ENCODE measurements around the gene EP400.
A peak's percentile ranks its signal among the peaks of the same experiment; 100 is the strongest.
"Not testable (repeated sequence)": the region's sequence is repeated elsewhere in the genome, so short reads cannot be mapped to it uniquely, and the experiment has no call there.

Gene EP400

DNA sequence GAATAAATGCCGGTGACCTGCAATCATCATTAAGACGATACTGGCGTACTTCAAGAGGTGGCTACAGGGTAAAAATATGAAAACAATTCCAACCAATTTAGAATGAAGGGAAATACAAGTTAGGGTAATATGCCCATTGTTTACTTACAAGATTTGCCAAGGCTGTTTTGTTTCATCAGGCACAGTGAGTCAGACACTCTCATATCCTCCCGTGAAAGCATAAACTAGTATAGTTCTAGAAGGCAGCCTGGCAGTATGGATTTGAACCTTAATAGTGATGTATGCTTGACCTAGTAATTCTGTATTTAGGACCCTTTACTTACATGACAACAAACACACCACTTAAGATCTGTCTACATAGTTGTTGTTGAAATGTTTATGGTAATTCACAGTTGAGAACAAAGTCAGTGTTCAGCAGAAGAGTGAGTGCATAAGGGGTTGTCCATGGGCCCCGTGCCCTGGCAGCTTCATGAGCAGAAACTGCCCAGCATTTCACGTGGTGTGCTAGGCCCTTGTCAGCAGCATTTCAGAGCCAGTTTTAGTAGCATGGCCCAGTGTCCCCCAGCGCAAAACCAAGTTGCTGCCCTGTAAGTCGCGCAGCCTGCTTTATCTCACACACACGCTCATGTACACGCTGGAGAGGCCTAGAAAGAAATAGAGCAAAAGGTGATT, 80.8 kb downstream of the EP400 start:
- peak; percentile 8 for DNase-seq (ENCODE audit: low read depth, low spot score)

DNA sequence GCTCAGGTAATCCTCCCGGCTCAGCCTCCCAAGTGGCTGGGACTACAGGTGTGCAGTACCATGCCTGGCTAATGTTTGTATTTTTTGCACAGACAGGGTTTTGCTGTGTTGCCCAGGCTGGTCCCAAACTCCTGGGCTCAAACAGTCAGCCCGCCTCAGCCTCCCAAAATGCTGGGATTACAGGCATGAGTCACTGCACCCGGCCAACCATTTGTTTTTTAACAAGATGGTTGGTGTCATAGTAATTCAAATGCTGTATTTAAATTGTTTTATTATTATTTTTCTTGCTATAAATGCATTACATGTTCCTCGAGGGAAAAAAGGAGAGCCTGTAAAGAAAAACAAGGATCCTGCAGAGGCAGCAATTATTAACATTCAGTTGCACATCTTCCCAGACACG, 83.9 kb downstream of the EP400 start:
- H3K27ac ChIP-seq: no peak overlapping the region

More for the DNA sequence above, 80.8 kb downstream of the EP400 start:
- peak overlapping the region; percentile 74 for H3K27ac ChIP-seq

DNA sequence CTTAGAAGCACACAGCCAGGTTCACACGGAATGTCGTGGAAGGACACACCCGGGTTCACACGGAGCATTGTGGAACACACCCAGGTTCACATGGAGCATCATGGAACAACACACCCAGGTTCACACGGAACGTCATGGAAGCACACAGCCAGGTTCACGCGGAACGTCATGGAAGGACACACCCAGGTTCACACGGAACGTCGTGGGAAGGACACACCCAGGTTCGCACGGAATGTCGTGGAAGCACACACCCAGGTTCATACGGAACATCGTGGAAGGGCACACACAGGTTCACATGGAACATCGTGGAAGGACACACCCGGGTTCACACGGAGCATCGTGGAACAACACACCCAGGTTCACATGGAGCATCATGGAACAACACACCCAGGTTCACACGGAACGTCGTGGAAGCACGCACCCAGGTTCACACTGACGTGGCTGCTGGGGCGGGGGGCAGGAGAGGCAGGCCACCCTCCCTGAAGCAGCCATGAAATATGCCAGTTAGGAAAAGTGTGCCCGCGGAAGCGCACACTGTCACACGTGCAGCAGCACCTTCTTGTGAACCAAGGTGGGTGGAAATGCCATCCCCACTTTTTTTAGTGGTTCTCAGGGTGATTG, 86.4 kb downstream of the EP400 start:
- no peak for DNase-seq (ENCODE audit: low read depth, low spot score)
- no peak overlapping the region for H3K27ac ChIP-seq

More for the DNA sequence above, 83.9 kb downstream of the EP400 start:
- DNase-seq (ENCODE audit: low read depth, low spot score): no peak

DNA sequence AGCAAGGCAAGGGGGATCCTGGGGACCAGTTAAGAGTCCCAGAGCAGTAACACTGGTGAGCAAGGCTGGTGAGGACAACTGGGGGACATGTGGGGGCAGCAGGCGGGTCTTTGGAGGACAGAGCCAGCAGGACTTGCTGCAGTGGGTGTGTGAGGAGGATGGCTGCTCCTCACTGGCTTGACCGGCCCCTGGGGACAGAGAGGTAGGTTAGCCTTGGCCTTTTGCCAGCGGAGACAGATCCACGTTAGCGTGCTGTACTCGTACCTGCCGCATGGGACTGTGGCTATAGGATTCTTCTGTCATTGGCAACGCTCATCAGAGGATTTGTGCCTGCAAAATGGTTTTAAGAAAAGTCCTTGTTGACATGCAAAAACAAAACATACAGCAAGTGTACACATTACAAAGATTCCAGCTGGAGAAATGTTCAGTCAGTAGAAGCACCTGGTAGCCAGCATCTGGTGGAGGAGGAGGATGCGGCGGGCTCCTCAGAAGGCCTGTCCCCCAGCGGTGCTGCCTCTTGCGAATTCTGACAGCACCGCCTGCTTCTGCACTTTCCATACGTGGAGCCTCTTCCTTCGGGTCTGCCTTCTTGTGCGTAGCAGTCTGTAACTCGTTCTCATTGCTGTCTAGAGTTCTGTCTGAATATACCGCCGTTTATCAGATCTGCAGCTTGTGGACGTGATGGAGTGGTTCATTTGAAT, 91.3 kb downstream of the EP400 start:
- DNase-seq (ENCODE audit: low read depth, low spot score): no peak
- no peak overlapping the region for H3K27ac ChIP-seq

DNA sequence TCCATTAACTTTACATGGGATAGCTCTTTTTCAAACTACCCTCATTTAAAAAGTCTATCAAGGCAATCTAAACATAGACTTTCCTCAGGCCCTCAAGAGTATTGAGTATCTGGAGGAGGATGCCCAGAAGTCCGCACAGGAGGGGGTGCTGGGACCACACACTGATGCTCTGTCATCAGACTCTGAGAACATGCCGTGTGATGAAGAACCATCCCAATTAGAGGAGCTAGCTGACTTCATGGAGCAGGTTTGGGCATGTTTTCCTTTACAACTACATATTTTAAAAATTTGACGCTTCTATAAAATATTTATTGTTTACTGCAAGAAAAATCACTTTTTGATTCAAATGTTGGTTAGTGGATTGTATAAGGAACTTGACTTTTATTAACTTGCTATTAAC, 93.5 kb downstream of the EP400 start:
- DNase-seq (ENCODE audit: low read depth, low spot score): peak; percentile 8
- no peak overlapping the region for H3K27ac ChIP-seq

DNA sequence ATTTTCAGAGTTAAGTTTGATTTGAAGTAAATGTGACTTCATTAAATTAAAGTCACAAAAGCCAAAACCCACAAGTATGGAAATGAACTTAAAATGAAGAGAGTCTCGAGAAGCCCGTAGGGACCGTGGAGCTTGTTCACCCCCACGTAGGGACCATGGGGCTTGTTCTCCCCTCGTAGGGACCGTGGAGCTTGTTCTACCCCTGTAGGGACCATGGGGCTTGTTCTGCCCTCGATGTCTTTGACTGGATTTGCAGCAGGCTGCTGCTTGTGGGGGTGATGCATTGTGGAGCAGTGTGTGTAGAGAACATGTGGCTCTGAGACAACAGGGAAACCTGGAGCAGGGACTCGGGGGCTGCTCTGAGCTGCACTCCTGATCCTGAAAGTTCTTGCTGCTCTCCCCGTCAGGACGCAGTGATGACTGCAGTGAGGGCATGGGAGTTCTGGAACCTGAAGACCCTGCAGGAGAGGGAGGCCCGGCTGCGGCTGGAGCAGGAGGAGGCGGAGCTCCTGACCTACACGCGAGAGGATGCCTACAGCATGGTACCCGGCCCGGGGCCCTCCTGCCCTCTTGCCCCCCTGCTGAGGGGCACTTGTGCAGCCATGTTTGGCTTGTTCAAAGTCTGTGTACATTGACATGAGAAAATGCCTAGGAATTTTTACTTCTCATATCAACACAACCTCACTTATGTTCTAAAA, 94.2 kb downstream of the EP400 start:
- no peak for DNase-seq (ENCODE audit: low read depth, low spot score)
- no peak overlapping the region for H3K27ac ChIP-seq

DNA sequence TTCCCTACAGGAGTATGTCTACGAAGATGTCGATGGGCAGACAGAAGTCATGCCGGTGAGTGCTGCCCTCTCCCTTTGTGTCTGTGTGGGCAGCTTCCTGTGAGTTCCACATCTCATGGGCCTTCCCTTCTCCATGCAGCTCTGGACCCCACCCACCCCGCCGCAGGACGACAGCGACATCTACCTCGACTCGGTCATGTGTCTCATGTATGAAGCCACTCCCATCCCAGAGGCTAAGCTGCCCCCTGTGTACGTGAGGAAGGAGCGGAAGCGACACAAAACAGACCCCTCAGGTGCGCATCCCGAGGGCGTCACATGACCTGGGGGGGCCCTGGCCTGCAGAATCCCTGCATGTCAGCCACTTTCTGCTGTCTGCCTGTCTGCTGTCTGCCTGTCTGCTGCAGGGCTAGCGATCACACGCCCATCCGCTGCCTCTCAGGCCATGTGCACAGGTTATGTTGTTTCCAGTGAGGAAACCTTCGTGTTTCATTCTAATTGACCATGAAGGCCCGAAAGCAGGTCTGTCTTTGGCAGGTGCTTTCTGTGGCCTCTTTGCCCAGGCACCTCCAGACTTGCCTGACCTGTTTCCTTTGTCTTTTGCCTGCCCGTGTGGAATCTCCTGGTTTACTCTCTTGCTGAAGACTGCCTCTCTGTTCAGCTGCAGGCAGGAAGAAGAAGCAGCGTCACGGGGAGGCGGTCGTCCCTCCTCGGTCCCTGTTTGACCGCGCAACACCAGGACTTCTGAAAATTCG, 95.1 kb downstream of the EP400 start:
- H3K27ac ChIP-seq: no peak overlapping the region
- no peak for DNase-seq (ENCODE audit: low read depth, low spot score)

DNA sequence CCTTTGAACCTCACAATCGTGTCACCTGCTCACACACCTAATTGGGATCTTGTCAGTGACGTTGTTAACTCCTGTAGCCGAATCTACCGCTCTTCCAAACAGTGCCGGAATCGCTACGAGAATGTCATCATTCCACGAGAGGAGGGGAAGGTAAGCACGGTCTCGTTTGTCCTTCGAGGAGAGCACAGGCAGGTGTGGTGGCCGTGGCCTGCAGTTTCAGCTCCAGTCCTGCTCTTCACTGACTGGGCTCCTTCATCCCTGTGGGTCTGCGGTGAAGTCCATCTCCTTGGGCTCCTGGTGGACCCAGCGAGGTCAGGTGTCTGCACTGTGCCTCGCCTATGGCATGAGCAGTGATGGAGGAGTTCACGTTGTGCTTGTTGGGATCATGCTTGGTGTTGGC, 96.0 kb downstream of the EP400 start:
- no peak overlapping the region for H3K27ac ChIP-seq
- no peak for DNase-seq (ENCODE audit: low read depth, low spot score)

DNA sequence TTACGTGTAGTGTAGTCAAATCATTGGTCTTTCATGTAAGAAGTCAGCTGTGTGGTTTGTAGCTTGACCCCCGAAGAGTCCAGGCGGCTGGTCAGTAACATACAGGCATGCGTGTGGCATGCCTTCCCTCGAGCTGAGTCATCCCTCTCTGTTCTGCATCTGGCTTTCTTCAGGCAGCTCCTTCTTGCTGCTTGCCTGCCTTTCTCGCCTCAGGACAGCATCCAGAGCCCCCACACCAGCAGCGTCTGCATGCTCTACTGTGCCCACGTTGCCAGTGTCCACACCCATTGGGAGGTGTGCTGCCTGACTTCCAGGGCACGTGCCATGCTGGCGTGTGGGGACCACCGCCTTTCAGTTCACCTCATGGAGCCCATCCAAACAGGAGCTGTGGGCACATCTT, 96.8 kb downstream of the EP400 start:
- H3K27ac ChIP-seq: no peak overlapping the region
- DNase-seq (ENCODE audit: low read depth, low spot score): no peak

DNA sequence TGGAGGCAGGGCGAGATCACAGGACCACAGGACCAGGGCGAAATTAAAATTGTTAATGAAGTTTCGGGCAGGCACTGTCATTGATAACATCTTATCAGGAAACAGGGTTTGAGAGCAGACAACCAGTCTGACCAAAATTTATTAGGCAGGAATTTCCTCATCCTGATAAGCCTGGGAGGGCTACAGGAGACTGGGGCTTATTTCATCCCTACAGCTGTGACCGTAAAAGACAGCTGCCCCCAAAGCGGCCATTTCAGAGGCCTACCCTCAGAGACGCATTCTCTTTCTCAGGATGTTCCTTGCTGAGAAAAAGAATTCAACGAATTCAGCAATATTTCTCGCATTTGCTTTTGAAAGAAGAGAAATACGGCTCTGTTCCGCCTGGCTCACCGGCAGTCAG, 97.9 kb downstream of the EP400 start:
- DNase-seq (ENCODE audit: low read depth, low spot score): not testable (repeated sequence)

DNA sequence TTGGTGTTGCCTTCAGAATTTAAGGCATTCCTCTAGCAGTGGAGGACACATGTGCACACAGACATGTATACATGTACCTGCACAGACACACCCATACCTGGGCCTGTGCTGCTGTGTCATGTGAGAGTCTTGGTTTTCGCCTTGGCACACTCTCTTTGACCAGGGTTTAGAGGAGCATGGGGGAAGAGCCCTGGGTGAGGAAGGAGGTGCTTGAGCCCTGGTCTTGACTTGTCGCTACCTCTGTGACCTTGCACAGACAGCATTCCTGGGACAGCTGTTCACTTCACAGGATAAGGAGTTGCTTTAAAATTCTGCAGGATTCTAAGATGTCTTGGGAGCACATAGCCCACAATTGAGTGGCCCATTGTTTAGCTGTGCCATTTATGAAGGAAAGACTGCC, 99.7 kb downstream of the EP400 start:
- H3K27ac ChIP-seq: no peak overlapping the region
- no peak for DNase-seq (ENCODE audit: low read depth, low spot score)

More for the DNA sequence above, 97.9 kb downstream of the EP400 start:
- not testable (repeated sequence) for H3K27ac ChIP-seq

DNA sequence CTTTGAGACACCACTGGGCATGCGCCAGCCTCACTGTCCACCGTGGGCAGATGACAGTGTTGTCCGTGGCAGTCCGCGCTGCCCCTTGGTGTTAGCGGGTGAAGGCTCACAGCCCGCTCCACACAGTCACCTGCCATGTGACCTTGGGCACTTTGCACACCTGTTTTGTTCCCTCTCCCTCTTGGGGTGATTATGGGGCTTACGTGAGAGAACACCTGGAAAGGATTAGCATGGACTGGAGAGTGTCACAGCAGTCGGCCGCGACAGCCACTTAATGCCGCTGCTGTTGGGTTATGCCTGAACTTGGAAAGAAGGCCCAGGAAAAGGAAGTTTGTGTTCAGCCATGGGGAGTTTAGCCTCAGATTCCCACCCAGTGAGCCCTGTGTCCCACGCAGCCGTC, 100.1 kb downstream of the EP400 start:
- DNase-seq (ENCODE audit: low read depth, low spot score): no peak
- H3K27ac ChIP-seq: no peak overlapping the region

DNA sequence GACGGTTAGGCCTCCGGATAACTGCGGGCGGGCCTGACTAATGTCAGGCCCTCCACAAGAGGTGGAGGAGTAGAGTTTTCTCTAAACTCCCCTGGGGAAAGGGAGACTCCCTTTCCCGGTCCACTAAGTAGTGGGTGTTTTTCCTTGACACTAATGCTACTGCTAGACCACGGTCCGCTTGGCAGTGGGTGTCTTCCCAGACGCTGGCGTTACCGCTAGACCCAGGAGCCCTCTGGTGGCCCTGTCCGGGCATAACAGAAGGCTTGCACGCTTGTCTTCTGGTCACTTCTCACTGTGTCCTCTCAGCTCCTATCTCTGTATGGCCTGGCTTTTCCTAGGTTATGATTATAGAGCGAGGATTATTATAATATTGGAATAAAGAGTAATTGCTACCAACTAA, 102.0 kb downstream of the EP400 start:
- DNase-seq (ENCODE audit: low read depth, low spot score); H3K27ac ChIP-seq: not testable (repeated sequence)

DNA sequence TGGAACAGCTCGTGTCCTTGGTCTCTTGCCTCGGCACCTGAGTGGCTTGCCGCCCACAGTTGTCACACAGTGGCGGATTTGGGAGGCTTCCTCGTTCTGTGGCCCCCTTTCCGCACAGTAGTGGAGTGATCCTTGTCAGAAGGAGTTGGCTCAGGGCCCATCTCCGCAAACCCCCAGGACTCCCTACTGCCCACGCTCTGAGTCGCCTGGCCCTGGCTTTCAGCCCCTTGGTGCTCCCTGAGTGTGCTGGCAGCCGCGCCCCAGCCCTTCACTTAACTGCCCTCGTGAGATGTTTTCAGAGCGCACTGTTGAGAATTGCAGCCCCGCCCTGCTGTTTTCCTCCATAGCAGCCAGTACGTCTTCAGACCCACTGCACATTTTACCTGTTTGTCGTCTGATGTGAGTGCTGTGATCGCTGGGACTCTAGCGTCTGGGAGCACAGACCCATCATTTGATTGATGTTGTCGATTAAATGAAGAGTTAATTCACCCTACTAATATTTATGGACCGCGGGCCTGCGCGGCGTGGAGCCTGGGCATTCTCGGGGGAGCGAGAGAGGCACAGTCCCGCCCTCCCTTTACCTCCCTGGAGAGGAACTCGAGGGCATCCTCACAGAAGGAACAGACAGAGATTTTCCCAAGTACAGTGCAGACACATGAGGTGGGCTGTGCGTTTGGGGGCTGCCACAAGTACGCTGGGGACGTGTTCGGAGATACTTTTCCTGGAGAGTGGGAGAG, 102.6 kb downstream of the EP400 start:
- no peak for DNase-seq (ENCODE audit: low read depth, low spot score)
- no peak overlapping the region for H3K27ac ChIP-seq

DNA sequence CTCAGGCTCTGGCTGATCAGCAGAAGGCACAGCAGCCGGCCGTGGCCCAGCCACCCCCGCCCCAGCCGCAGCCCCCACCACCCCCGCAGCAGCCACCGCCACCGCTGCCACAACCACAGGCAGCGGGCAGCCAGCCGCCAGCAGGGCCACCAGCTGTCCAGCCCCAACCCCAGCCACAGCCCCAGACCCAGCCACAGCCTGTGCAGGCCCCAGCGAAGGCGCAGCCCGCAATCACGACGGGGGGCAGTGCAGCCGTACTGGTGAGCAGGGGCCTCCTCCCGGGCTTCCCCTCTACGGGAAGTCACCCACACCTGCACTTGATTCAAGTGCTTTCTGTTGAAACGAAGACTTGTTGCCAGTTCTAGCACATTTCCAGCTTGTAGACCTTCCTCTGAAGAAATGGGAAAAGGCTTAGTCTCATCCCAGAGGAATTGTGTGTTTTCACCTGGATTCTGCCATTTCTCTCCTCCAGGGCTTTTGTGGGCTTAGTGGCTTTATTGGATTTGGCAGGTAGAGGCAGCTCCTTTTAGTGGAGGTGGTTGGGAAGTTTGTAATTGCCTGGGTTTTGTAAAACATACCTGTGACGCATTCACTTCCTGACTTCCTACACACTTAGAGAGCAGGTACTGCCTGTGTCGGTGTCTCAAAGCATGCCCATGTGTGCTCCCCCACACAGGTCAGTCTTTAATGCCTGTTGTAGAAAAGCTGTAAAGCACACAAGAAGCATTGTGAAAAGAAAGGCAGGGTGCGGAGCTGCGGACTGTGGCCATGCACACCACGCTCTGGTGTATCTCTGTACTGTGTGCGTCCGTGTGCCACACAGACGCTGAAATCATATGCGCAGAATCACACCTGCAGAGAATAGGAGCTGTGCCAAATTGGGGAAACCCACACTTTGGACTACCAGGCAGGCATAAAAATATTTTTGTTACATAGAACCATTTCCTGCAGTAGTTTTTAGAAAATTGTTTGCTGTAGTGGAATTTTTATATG, 103.9 kb downstream of the EP400 start:
- DNase-seq (ENCODE audit: low read depth, low spot score): no peak
- no peak overlapping the region for H3K27ac ChIP-seq

DNA sequence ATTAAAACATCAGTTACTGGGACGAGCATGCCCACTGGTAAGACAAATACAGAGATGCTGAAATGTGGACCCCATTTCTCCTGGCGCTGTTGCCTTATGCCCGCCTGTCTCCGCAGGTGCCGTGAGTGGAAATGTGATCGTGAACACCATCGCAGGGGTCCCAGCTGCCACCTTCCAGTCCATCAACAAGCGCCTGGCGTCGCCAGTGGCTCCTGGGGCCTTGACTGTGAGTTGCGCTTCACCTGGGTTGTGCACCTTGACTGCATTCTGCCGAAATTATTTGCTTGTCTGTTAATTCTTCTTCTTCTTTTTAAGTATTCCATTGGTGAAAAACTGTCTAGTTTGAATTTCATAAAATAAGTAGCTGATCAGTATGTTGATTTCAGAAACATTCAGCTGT, 105.2 kb downstream of the EP400 start:
- H3K27ac ChIP-seq: no peak overlapping the region

DNA sequence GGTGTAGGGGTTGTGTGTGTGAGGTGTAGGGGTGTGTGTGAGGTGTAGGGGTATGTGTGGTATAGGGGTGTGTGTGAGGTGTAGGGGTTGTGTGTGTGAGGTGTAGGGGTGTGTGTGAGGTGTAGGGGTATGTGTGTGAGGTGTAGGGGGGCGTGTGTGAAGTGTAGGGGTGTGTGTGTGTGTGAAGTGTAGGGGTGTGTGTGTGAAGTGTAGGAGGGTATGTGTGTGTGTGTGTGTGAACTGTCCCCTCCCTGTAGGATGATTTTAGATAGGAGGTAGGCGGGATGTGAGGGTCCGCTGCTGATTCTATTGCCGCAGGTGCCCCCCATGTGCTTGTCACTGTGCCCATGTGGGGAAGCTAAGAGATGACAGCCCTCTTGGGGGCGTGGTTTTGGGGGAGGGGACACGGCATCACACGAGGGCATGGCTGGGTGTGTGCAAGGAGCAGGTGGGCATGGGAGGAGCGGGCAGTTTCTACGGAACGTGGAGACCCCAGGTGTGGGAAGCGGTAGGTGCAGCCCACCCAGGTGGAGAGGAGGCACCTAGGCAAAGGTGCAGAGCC, 105.9 kb downstream of the EP400 start:
- DNase-seq (ENCODE audit: low read depth, low spot score): no peak
- H3K27ac ChIP-seq: no peak overlapping the region

More for the DNA sequence above, 105.2 kb downstream of the EP400 start:
- DNase-seq (ENCODE audit: low read depth, low spot score): no peak

DNA sequence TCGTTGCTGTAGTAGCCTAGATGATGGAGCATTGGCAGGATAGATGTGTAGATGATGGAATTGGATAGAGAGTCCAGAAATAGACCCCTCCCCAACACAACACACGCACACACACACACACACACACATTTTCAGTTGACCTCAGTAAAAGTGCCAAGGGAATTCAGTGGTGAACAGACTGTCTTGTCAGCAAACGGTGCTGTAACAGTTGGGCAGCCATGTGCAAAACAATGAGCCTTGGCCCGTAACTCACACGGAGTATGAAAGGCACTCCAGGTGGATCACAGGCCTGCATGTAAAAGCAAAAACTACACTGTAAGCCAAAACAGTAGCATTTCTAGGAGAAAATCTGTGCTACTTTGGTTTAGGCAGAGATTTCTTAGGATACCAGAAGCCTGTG, 106.6 kb downstream of the EP400 start:
- no peak for DNase-seq (ENCODE audit: low read depth, low spot score)
- no peak overlapping the region for H3K27ac ChIP-seq

Measured in epithelial cell of prostate (primary cell).